K562 (cell line): ENCODE results near the gene EPHB4. TPM values are rescaled to one million over a fixed set of nuclear protein-coding genes. Genes with fewer than 3 reads are reported as not detected.

Source experiments
- ARID2 ChIP-seq: fragments of 450-650 bp; IDR thresholded peaks from 2 replicates; pipeline ENCODE4 v1.6.1; 2017; ENCODE audit warnings: antibody characterized with exemption, mild to moderate bottlenecking
- FOXK1 ChIP-seq: sonication (generic); formaldehyde crosslinking; IDR thresholded peaks from 2 replicates; pipeline ENCODE4 v1.8.0; 2022; ENCODE audit warnings: missing genetic modification reagents, mild to moderate bottlenecking, borderline replicate concordance
- FUS ChIP-seq: fragments of 200-400 bp; formaldehyde crosslinking; optimal IDR thresholded peaks from 2 replicates; pipeline ENCODE3; 2017; ENCODE audit warnings: low read depth, low read length
- GATAD2B ChIP-seq: fragments of 450-650 bp; IDR thresholded peaks from 2 replicates; pipeline ENCODE4 v1.6.1; 2017; ENCODE audit warnings: mild to moderate bottlenecking, borderline replicate concordance
- HEY1 ChIP-seq: fragments of 250-450 bp; sonication (Bioruptor Pico); IDR thresholded peaks from 2 replicates; pipeline ENCODE4 v1.5.0; 2020; ENCODE audit warnings: mild to moderate bottlenecking, moderate library complexity, borderline replicate concordance
- IFI16 ChIP-seq: fragments of 250-450 bp; sonication (Bioruptor Pico); IDR thresholded peaks from 2 replicates; pipeline ENCODE4 v2.1.2; 2022; ENCODE audit warnings: mild to moderate bottlenecking, inconsistent platforms
- JUNB ChIP-seq: fragments of 450-650 bp; formaldehyde crosslinking; conservative IDR thresholded peaks from 2 replicates; pipeline ENCODE4 v1.4.0; 2020; ENCODE audit warnings: mild to moderate bottlenecking
- KLF10 ChIP-seq: fragments of 250-450 bp; sonication (Bioruptor Pico); IDR thresholded peaks from 2 replicates; pipeline ENCODE4 v1.6.1; 2021; ENCODE audit warnings: matching md5 sums
- MXI1 ChIP-seq: IDR thresholded peaks from 2 replicates; pipeline ENCODE4 v1.6.1; 2011; ENCODE audit warnings: low read depth, mild to moderate bottlenecking, improper control_type of control experiment, low read length
- NBN ChIP-seq: fragments of 450-650 bp; IDR thresholded peaks from 2 replicates; pipeline ENCODE4 v1.6.1; 2016; ENCODE audit warnings: low read depth, mild to moderate bottlenecking
- NELFE ChIP-seq: IDR thresholded peaks from 2 replicates; pipeline ENCODE4 v1.6.1; 2011; ENCODE audit warnings: mild to moderate bottlenecking; ENCODE audit not compliant: insufficient read depth, insufficient read length
- PTBP1 ChIP-seq: fragments of 200-400 bp; formaldehyde crosslinking; IDR thresholded peaks from 2 replicates; pipeline ENCODE4 v1.6.1; 2017; ENCODE audit warnings: low read depth, low read length
- RBM25 ChIP-seq: fragments of 200-400 bp; formaldehyde crosslinking; IDR thresholded peaks from 2 replicates; pipeline ENCODE4 v1.6.1; 2018; ENCODE audit warnings: low read length, low read depth, moderate library complexity; ENCODE audit not compliant: severe bottlenecking
- ZBTB7A ChIP-seq: IDR thresholded peaks from 2 replicates; pipeline ENCODE4 v1.6.1; 2011; ENCODE audit warnings: low read depth, mild to moderate bottlenecking, low read length, moderate library complexity, borderline replicate concordance; ENCODE audit not compliant: control insufficient read depth
- ZNF146 ChIP-seq: IDR thresholded peaks from one replicate; pipeline ENCODE4 v1.6.1; 2018; ENCODE audit warnings: missing compliant biosample characterization; ENCODE audit not compliant: unreplicated experiment
- ZNF24 ChIP-seq: fragments of 450-650 bp; IDR thresholded peaks from 2 replicates; pipeline ENCODE4 v1.6.1; 2016
- ZNF253 ChIP-seq: fragments of 250-450 bp; sonication (Bioruptor Pico); conservative IDR thresholded peaks from 2 replicates; pipeline ENCODE4 v1.6.1; 2021; ENCODE audit warnings: mild to moderate bottlenecking
- ZNF407 ChIP-seq: fragments of 450-650 bp; IDR thresholded peaks from 2 replicates; pipeline ENCODE4 v1.6.1; 2016; ENCODE audit warnings: low read depth
- ZNF512 ChIP-seq: IDR thresholded peaks from 2 replicates; pipeline ENCODE4 v1.6.1; 2016; ENCODE audit warnings: missing genetic modification characterization, missing compliant biosample characterization
- ZNF75A ChIP-seq: fragments of 450-650 bp; formaldehyde crosslinking; IDR thresholded peaks from 2 replicates; pipeline ENCODE4 v1.4.0; 2020; ENCODE audit warnings: mild to moderate bottlenecking
- ZSCAN32 ChIP-seq: fragments of 450-650 bp; formaldehyde crosslinking; IDR thresholded peaks from 2 replicates; pipeline ENCODE4 v1.4.0; 2020; ENCODE audit warnings: mild to moderate bottlenecking, moderate library complexity
- polyA plus RNA-seq, 8 experiments: library from polyadenylated mRNA; depleted of rRNA in 4 of 8; stranded (reverse) in 5 of 8; unstranded in 3 of 8; fragments of >200 nt; fragmentation: Nextera tagmentation in 2 of 8; fragmentation: Illumina TruSeq in 1 of 8; extraction: Ambion mirVana in 2 of 8; extraction: Trizol in 1 of 8; gene quantifications; 2 replicates each; pipeline versions ENCODE4 v1.2.1 to v1.2.3, GENCODE V29; 2011 to 2014; ENCODE audit warnings: inconsistent platforms in 1 of 8, missing spikeins in 1 of 8
- total RNA-seq, 7 experiments: library from RNA; depleted of rRNA in 6 of 7; stranded (reverse); fragments of >200 nt in 6 of 7; fragmentation: Illumina TruSeq in 2 of 7; extraction: Trizol in 2 of 7; gene quantifications; 2 replicates each; pipeline versions ENCODE4 v1.2.1 to v1.2.3, GENCODE V29; 2011 to 2021; ENCODE audit warnings: low replicate concordance in 1 of 7

EPHB4 gene
- total and polyA plus RNA-seq, 9 of the 15 experiments (the other 6 are each of a cell fraction or from before 2014, with no cell fraction given) = 1.2 to 82.1 (median 37.9) TPM

DNA sequence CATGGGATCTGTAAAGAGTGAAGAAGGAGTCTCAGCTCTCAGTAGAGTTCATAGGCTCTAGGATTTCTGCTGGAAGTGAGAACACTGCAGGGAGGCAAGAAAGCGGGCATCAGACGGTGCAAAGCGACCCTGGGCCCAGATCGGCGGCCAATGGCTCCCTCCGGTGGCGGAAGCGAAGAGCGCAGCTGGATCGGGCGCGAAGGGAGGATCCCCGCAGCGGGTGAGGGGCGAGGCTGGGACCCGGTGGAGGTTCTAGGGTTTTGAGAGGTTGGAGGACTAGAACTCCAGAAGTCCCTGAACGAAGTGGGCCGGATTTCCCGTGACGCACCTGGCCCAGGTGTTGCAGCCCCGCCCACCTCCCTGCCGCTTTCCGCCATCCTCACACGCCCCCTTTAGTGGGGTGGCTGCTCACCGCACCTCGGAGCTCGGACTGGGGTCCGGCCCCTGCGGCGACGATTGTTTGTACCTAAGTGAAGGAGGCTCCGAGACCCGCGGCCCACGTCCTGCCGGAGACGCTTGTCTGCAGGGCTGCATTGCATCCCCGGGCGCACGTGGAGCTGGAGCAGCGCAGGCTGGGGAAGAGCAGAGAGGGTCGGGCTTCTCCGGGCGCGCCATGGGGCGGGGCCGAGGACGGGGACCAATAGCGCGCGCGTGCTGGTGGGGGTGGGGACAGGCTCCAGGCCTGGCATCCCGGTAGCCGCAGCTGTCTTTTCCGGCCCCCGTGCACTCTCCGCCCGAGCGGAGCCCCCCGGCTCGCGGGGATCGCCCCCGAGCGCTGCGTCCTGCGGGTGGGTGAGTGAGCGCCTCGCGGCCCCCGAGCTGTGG is 24.9 kb upstream of the EPHB4 start, which contains the start of gene SLC12A9 (continued):
- no peak for TF ChIP-seq ZNF407
- 0 out of 2 replicates have a peak, but pooled peaks have one; percentile 4 for TF ChIP-seq ZNF24
- no peak for TF ChIP-seq ZNF253 (CRISPR knock-in tag)
- peak; percentile 89; the same call in 1 of the 2 replicates for TF ChIP-seq FOXK1 (CRISPR knock-in tag)
- peak; percentile 98 for TF ChIP-seq MXI1
- peak; percentile 98 for TF ChIP-seq ARID2
- no peak for TF ChIP-seq ZNF512 (tag)
- TF ChIP-seq NBN = no peak
- no peak for TF ChIP-seq PTBP1
- TF ChIP-seq HEY1 (CRISPR knock-in tag) = no peak
- no peak; the same call in 1 of the 2 replicates for TF ChIP-seq GATAD2B
- no peak for TF ChIP-seq JUNB
- no peak for TF ChIP-seq ZSCAN32
- TF ChIP-seq ZBTB7A = peak; percentile 37
- no peak for TF ChIP-seq KLF10 (CRISPR knock-in tag)
- TF ChIP-seq FUS = no peak
- no peak for TF ChIP-seq ZNF75A
- no peak for TF ChIP-seq ZNF146
- no peak for TF ChIP-seq IFI16 (CRISPR knock-in tag)
- no peak for TF ChIP-seq NELFE
- TF ChIP-seq RBM25 = no peak
